GM21528 (cell line): Measurements from ENCODE around the gene PEX16.

ENCODE experiments used
- ATAC-seq: cut with Tn5 transposase; IDR thresholded peaks from one replicate; pipeline ENCODE4 v1.9.1; 2021; ENCODE audit warnings: mild to moderate bottlenecking, moderate library complexity; ENCODE audit not compliant: unreplicated experiment, low FRiP score

Gene PEX16

DNA sequence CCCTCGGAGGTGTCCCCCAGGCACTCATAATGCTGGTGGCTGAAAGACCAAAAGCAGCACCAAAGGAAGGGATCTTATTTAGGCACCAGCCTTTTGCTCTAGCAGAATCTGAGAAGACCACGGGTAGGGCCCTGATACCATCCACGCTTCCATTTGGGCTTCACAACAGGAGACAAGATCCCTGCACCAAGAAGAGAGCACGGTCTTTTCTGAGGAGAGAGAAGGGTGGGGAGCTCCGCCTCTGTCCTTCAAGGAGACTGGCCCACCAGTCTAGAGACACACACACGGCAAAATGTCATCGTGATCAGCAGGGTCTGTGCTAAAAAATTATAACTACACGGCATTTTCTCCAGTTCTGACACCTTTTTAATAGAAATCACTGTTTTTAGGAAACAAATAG, 14.5 kb upstream of the PEX16 start:
- no peak for ATAC-seq

- ATAC-seq = no peak
Measured at GRCh38 chr11:45931739-45932138, 14.1 kb upstream of the PEX16 start.

GRCh38 chr11:45930951-45931570, 13.4 kb upstream of the PEX16 start:
- no peak for ATAC-seq

DNA sequence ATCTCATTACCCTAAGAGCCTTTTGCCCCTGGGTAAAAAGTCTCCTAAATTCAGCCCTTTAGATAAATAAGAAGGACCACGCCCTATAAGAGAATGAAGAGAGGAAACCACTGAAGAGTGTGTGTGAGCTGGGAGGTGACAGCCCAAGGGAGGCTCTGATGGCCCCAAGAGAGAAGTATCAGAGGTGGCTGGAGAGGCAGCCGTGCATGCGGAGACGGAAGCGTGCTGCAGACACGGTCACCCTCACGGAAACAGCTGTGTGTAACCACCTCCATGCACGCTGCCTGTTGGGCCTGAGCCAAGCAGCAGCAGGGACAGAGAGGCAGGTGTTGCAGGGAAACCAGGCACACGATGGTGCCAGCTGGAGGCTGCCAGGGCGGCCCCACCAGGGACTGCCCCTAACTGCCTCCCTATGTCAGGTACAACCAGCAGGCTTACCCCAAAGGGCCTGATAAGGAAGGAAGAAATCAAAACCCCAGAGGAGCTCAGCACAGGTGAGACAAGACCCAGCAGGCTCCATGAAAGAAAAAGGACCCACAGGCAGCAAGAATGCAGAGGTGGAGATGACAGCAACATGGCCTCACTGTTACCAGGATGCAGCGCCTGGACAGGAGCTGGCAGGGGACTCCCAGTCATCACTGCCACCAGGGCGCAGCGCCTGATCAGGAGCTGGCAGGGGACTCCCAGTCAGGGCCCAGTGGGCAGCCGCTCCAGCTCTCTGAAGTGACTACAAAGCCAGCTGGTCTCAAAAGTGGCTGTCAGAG, 12.5 kb upstream of the PEX16 start:
- ATAC-seq = peak; percentile 90

DNA sequence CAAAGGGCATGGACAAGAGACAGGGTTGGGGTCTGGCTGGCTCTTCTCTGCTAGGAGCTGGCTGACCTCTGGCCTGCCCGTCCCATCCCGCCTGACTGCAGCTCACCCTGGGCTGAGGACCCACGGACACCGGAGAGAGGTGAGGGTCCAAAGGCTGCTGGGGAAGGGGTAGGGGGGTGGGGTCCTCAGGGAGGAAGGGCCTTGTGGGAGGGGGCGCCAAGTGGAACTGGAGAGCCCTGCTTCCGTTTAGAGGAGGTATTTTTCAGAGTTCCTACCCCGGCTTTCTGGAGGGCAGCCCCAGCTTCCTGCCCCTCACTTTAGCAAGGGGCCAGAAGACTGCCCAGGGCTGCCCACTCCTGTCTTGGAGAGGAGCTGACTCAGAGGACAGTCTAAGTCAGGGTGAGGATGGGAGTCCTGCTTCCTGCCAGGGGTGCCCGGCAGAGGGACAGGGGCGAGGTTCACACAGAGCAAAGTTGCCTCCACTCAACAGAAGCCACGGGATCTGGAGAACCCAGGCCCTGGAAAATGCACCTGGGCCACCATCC, 11.9 kb upstream of the PEX16 start:
- ATAC-seq = peak; percentile 15

DNA sequence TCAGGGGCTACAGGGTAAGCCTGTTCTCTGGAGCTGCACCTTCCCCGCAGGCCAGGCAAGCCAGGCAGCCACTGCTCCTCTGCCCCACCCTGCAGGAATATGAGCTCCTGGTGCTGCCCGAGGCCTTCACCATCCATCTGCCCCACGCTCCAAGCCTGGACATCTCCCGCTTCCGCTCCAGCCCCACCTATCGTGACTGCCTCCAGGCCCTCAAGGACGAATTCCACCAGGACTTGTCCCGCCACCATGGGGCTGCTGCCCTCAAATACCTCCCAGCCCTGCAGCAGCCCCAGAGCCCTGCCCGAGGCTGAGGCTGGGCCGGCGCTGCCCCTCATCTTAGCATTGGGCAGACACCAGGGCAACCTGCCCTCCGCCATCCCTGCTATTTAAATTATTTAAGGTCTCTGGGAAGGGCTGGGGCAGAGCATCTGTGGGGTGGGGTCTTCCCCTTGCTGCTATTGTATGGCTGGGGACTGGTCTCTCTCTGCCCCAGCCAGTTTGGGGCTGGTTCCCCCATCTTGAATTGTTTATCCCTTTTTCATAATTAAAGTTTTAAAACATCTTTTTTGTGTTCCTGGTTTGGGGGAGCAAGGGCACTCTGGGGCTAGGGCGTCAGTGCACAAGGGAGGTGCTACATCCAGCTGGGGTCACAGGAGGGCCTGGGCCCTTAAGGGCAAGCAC, 11.0 kb upstream of the PEX16 start:
- no peak for ATAC-seq

GRCh38 chr11:45927684-45928413, 10.2 kb upstream of the PEX16 start:
- no peak for ATAC-seq

GRCh38 chr11:45927332-45927683, 9.6 kb upstream of the PEX16 start:
- no peak for ATAC-seq

DNA sequence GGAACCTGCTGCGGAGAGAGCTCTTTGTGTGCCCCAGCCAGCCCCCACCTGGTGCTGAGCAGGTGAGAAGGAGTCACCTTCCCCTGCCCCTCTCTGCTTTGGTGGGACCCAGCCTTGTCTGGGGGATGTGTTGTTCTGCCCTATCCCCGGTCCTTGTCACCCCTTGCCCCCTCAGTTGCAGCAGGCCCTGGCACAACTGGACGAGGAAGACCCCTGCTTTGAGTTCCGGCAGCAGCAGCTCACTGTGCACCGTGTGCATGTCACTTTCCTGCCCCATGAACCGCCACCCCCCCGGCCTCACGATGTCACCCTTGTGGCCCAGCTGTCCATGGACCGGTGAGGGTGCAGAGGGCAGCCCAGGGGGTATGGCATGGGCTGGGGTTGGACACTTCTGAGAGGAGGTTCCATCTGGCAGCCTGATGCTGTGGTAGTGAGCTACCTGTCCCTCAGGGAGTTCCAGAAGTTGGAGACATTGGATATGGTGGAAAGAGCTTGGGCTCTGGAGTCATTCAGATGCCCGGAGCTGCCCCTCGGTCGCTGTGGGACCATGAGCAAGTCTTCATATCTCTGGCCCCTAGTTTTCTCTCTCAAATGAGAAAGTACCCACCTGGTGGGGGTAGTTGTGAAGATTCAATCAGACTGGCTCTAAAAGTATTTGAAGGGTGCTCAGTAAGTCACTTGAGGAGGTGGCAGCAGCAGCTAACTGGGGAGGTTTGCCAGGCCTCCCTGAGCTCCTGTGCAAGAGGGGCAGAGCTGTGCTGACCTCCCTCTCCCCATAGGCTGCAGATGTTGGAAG, 9.1 kb upstream of the PEX16 start:
- ATAC-seq = no peak

GRCh38 chr11:45926001-45926401, 8.3 kb upstream of the PEX16 start:
- ATAC-seq = no peak

DNA sequence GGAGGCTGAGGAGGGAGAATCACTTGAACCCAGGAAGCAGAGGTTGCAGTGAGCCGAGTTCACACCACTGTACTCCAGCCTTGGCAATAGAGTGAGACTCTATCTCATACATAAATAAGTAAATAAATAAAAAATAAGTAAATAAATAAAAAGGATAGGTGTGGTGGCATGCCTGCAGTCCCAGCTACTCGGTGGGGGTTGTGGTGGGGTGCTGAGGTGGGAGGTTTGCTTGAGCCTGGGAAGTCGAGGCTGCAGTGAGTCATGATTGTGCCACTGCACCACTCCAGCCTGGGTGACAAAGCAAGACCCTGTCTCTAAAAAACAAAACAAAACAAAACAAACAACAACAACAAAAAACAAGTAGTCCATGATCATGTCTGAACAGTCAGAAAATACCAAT, 7.9 kb upstream of the PEX16 start:
- no peak for ATAC-seq

GRCh38 chr11:45924927-45925326, 7.2 kb upstream of the PEX16 start:
- ATAC-seq = no peak

DNA sequence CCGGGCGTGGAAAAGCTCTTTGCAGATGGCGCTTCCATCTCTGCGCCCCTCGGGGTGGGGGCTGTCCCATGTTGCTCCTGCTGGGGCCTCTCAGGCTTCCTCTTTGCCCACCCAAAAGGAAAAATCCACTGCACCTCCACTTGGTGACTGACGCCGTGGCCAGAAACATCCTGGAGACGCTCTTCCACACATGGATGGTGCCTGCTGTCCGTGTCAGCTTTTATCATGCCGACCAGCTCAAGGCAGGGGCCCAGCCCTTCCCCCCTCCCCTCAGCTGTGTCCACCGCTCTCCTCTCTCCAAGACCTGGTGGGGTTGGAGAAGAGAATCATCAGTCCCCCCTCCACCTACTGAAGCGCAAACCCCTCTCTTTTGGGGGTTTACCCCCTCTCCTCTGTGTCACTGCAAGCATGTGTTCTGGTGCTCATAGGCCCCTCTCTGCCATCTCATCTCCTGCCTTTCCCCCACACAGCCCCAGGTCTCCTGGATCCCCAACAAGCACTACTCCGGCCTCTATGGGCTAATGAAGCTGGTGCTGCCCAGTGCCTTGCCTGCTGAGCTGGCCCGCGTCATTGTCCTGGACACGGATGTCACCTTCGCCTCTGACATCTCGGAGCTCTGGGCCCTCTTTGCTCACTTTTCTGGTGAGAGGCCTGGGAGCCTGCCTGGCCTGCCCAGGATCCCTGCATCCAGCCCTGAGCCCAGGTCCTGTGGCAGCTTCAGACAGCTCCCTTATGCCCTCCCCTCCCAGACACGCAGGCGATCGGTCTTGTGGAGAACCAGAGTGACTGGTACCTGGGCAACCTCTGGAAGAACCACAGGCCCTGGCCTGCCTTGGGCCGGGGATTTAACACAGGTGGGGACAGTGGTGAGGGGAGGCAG, 6.6 kb upstream of the PEX16 start:
- no peak for ATAC-seq

GRCh38 chr11:45922425-45923082, 4.9 kb upstream of the PEX16 start, which contains the start of gene LARGE2:
TSS of gene LARGE2 (plus strand) at chr11:45922656. CDS start at chr11:45922883, 227 bp downstream.
- no peak for ATAC-seq

DNA sequence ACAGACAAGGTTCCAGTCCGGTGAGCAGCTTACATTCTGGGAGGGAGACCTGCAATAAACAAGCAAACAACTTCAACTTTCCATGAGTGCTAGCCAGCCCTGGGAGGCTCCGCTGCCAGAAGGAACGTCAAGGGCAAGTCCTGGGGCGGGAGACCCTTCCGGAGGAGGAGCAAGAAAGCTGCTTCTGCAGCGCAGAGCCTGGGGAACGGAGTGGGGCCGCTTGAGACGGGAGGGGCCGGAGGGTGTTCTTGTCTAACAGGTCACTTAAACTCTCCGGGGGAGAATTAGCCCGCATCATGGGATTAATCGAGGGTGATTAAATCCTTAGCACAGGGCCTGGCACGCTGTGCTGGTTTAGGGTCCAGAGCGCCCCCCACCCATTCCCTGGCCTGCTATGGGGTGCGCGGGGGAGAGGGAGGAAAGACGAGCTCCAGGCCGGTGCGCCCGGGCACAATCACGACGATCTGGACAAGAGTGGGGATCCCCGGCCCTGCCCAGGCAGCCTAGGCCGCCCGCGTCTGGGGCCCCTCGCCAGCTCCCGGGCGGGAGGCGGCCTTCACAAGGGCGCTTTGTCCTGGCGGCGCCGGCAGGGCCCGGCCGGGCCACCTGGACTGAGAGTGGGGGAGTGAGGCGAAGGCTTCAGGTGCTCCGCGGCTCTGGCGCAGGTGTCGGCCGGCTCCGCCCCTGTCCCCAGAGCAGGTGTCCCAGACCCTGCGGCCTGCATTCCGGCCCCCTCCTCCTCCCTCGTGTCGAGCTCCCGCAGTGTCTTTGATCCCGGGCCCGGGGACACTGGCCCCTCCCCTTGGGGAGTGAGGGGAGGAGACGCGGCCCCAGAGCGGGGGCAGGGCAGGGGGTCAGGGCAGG, 4.1 kb upstream of the PEX16 start:
- ATAC-seq = no peak

GRCh38 chr11:45920531-45921477, 3.1 kb upstream of the PEX16 start:
- ATAC-seq = no peak
